Measurements from ENCODE around the gene COL5A1. TPM values are rescaled to one million over a fixed set of nuclear protein-coding genes. Genes with fewer than 3 reads are reported as not detected.

The COL5A1 gene
- total and polyA plus RNA-seq, 2 experiments from 2014 or later = 2.5 to 13.1 TPM

GRCh38 chr9:134663084-134663483 lies 21.5 kb downstream of the COL5A1 start:
- peaks cover 23% of the 10 kb centered on the region for H3K9me3 Mint-ChIP-seq
- Histone ChIP-seq H3F3A (replicated peaks; ENCODE audit: low read depth) (no peaks in the 10 kb centered on the region), H3K4me2 (no peak overlapping the region), H4K20me1 (replicated peaks; ENCODE audit: insufficient read depth) (no peaks in the 10 kb centered on the region), H3K27me3 (ENCODE audit: insufficient read depth) (no peaks in the 10 kb centered on the region), H3K4me1 (ENCODE audit: insufficient read depth) (peaks cover 7% of the 10 kb centered on the region; the same call in 1 of the 2 replicates), H3K36me3 (ENCODE audit: insufficient read depth) (no peaks in the 10 kb centered on the region), H3K27ac (ENCODE audit: low read depth) (no peak overlapping the region), H2AFZ (no peak overlapping the region), H3K9me2 (ENCODE audit: insufficient read depth) (no peaks in the 10 kb centered on the region), H3K79me2 (replicated peaks; ENCODE audit: insufficient read depth) (no peaks in the 10 kb centered on the region), H3K4me3 (no peak overlapping the region)
- no peak for ATAC-seq
- TF ChIP-seq JUNB (IDR thresholded peaks at IDR 0.05; ENCODE audit: unreplicated experiment) (no peak), CREB1 (CRISPR knock-in tag; IDR thresholded peaks at IDR 0.05; ENCODE audit: low read depth) (no peak), REST (IDR thresholded peaks at IDR 0.05; ENCODE audit: unreplicated experiment) (no peak), ZNF114 (CRISPR knock-in tag; IDR thresholded peaks at IDR 0.05) (no peak), NANOG (IDR thresholded peaks at IDR 0.05; ENCODE audit: borderline replicate concordance) (no peak), POLR2AphosphoS5 (IDR thresholded peaks at IDR 0.05; ENCODE audit: low read depth) (no peak), ZNF331 (CRISPR knock-in tag; IDR thresholded peaks at IDR 0.05; ENCODE audit: low read depth) (no peak), EZH2 (IDR thresholded peaks at IDR 0.05; ENCODE audit: low read depth, unreplicated experiment) (no peak), CTCF (conservative IDR thresholded peaks at IDR 0.05; ENCODE audit: low read depth in 2 of 2) (no peak), ETS1 (IDR thresholded peaks at IDR 0.05) (no peak), EZH2phosphoT487 (IDR thresholded peaks at IDR 0.05; ENCODE audit: unreplicated experiment) (no peak), STAT1 (IDR thresholded peaks at IDR 0.05; ENCODE audit: unreplicated experiment) (no peak), ZNF462 (CRISPR knock-in tag; IDR thresholded peaks at IDR 0.05) (no peak)
- no peak for DNase-seq (ENCODE audit: low spot score)
- no peak overlapping the region for H3K27ac Mint-ChIP-seq
- H3K36me3 Mint-ChIP-seq (ENCODE audit: low read depth) = peaks cover 11% of the 10 kb centered on the region
- peaks cover 10% of the 10 kb centered on the region for H3K27me3 Mint-ChIP-seq (ENCODE audit: insufficient read depth, low read depth, poor library complexity)
- no peak overlapping the region for H3K4me3 Mint-ChIP-seq
- peaks cover 6% of the 10 kb centered on the region; the same call in 1 of the 3 replicates for H3K4me1 Mint-ChIP-seq

Measured in GM23338 (cell line).